ENCODE measurements around the gene AGAP1.

GRCh38 chr2:235558572-235558971 is 64.7 kb downstream of the AGAP1 start:
- TF ChIP-seq EP300 (IDR thresholded peaks at IDR 0.05) (no peak), POLR2A (IDR thresholded peaks at IDR 0.05) (no peak)
